Stimulated activated naive B cell treated with anti-CD40 and anti-IgM and Interleukin-4, amounts not matched to agents 10 μg/mL and 1 μg/mL and 100 μg/mL, for 72 hours (primary cell): ENCODE results near the gene SERPINI1.

Source experiments
- ATAC-seq, 2 donors: fragments of 150-1000 bp; cut with Tn5 transposase; replicated peaks; 2 replicates each; pipeline ENCODE4 v1.10.0; 2021; ENCODE audit warnings: moderate library complexity in 1 of 2
- DNase-seq: peaks from one replicate; pipeline ENCODE4 v3.0.0; 2021
- H3K27ac Mint-ChIP-seq: one replicate; pipeline ENCODE4 v1.8.0; 2022; ENCODE audit warnings: mild to moderate bottlenecking, mixed read lengths
- H3K27me3 Mint-ChIP-seq, 2 donors: one replicate each; pipeline ENCODE4 v1.8.0; 2022; ENCODE audit warnings: mixed read lengths in 2 of 2
- H3K36me3 Mint-ChIP-seq, 2 donors: one replicate each; pipeline ENCODE4 v1.8.0; 2022; ENCODE audit warnings: mixed read lengths in 2 of 2, mild to moderate bottlenecking in 1 of 2
- H3K4me1 Mint-ChIP-seq, 2 donors: one replicate each; pipeline ENCODE4 v1.8.0; 2022; ENCODE audit warnings: mixed read lengths in 2 of 2, mild to moderate bottlenecking in 1 of 2
- H3K4me3 Mint-ChIP-seq, 2 donors: one replicate each; pipeline ENCODE4 v1.8.0; 2022; ENCODE audit warnings: mild to moderate bottlenecking in 2 of 2, mixed read lengths in 2 of 2, moderate library complexity in 1 of 2
- H3K9me3 Mint-ChIP-seq, 2 donors: one replicate each; pipeline ENCODE4 v1.8.0; 2022; ENCODE audit warnings: mixed read lengths in 2 of 2, mild to moderate bottlenecking in 1 of 2

Gene SERPINI1

DNA sequence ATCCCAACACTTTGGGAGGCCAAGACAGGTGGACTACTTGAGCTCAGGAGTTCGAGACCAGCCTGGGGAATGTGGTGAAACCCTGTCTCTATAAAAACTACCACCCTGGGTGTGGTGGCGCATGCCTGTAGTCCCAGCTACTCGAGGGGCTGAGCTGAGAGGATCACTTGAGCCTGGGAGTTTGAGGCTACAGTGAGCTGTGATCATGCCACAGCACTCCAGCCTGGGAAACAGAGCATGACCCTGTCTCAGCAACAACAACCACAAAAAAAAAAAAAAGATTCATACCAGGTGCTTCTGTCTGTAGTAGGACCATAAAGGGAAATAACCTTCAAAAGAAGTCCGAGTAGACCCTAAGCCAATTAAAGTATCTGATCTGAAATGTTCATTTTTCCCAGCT lies 94.5 kb downstream of the SERPINI1 start:
- Mint-ChIP-seq H3K4me3 (peak overlapping the region in 1 of 2 donors; percentile 43), H3K9me3 (no peaks in the 10 kb centered on the region), H3K27me3 (no peaks in the 10 kb centered on the region), H3K27ac (peak overlapping the region; percentile 42), H3K4me1 (peaks cover 13 to 23% of the 10 kb centered on the region in 2 donors), H3K36me3 (no peaks in the 10 kb centered on the region)
- no peak for DNase-seq
- peak; percentile 90 to 91 for ATAC-seq

DNA sequence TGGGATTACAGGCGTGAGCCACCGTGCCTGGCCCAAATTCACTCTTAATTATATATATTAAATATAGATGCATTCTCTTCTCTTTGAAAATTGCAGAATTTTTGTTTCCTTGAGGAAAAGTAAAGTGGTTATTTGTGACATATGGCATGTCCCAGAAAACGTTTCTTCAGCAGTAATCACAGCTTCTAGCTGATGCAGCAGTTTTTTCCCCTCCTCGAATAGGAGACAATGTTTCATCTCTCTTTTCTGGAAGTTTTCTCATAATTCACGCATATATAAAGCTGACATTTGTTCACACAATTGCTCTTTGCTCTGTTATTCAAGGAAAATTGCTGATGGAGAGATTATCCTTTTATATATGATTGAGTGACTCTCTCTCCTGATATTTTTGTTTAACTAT lies 99.8 kb downstream of the SERPINI1 start:
- H3K4me3 Mint-ChIP-seq, result no peak overlapping the region
- H3K9me3 Mint-ChIP-seq, result no peaks in the 10 kb centered on the region
- ATAC-seq, result no peak
- no peak for DNase-seq
- H3K36me3 Mint-ChIP-seq, result no peaks in the 10 kb centered on the region
- no peaks in the 10 kb centered on the region for H3K27me3 Mint-ChIP-seq
- H3K27ac Mint-ChIP-seq, result no peak overlapping the region
- H3K4me1 Mint-ChIP-seq, result peaks cover 2 to 9% of the 10 kb centered on the region in 2 donors

DNA sequence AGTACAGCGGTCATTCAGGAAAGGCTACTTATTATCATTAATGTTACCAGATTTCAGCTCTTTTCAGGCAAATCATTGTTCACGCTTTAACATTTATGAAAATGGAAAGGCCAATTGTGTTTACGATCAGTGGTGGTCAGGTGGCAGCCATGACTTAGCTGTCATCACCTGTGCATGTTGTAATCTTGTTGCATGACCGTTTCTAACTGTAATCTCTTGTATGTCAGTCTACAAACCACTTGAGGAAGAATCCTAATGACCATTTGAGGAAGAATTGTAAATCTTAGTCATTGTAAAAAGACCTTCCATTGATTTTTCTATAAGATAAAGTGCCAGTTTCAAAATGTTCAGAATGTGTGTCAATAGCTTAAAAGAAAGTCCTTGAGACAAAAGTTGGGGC lies 100.4 kb downstream of the SERPINI1 start:
- no peak for ATAC-seq
- Mint-ChIP-seq H3K27me3 (no peaks in the 10 kb centered on the region), H3K36me3 (no peaks in the 10 kb centered on the region), H3K4me3 (no peak overlapping the region), H3K9me3 (no peaks in the 10 kb centered on the region), H3K4me1 (peaks cover 0 to 3% of the 10 kb centered on the region in 2 donors), H3K27ac (no peak overlapping the region)
- no peak for DNase-seq

DNA sequence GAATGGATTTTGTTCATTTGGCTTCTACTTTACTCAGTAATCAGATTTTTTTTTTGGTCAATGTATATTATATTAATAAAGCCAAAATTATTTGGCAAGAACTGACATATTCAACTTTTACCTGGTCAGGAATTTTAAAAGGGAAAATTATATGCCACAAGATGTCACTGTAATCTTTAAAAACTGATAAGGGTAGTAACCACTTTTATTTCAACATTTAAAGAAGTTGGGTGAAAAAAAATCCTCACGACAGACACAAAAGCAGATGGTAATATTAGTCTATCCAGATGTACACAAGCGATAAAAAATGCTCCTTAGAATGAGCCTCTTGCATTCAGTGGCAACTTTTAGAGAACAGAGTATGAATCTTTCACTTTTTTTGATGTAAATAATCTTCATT lies 101.9 kb downstream of the SERPINI1 start:
- Mint-ChIP-seq H3K27me3 (no peaks in the 10 kb centered on the region), H3K36me3 (no peaks in the 10 kb centered on the region), H3K9me3 (no peaks in the 10 kb centered on the region), H3K4me1 (peaks cover 2 to 8% of the 10 kb centered on the region in 2 donors), H3K27ac (no peak overlapping the region), H3K4me3 (no peak overlapping the region)
- DNase-seq (no peak), ATAC-seq (no peak)

DNA sequence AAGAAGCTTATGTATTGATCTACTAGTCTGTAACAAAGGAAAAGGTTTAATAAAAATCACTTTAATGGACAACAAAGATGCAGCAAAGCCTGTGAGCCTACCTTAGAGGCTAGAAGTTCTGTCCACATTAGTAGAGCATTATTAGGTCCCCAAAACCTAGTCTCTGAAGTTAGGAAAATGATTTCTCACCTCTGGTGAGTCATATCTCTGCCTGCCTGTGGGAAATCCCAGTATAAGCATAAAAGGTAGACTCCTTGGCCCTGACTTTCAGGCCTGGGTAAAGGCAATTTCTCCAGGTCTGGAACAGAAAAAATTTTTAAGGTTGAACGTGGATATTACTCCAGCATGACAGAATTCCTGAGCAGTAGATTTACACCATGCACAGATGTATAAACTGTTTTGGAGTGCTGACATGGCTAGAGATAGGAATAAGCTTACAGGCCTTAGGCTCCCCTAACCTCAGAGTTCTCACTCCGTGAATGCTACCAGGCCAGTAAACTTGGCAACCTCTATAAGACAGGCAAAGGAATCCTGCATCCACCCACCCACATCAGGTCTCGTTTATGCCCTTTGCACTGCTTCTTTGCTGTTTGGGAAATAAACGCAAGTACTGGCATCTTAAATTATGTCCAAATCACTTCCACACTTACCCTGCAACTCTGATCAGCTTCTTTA lies 104.1 kb downstream of the SERPINI1 start:
- Mint-ChIP-seq H3K36me3 (no peaks in the 10 kb centered on the region), H3K9me3 (no peaks in the 10 kb centered on the region), H3K4me3 (no peak overlapping the region), H3K27ac (no peak overlapping the region), H3K27me3 (no peaks in the 10 kb centered on the region), H3K4me1 (peaks cover 5 to 30% of the 10 kb centered on the region in 2 donors)
- ATAC-seq, result peak in 1 of 2 donors; percentile 43
- no peak for DNase-seq

DNA sequence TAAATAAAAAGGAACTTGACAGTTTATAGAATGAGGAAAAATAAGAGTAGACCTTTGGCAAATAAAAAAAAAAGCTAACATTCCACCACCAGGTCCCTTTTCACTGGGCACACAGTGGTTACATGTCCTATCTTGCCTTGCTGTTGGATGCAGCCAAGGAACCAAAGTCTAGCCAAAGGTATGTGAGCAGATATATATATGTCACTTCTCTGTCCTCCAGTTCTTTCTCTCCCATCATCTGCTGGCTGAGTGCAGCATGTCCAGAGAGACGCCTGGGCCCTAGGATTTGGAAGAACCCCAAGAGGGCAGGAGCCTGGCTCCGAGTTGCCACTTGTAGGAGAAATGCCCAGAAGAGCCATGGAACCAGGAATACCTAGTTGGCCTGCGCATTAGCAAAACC lies 104.7 kb downstream of the SERPINI1 start:
- peaks cover 5 to 30% of the 10 kb centered on the region in 2 donors for H3K4me1 Mint-ChIP-seq
- no peak for ATAC-seq
- H3K36me3 Mint-ChIP-seq, result no peaks in the 10 kb centered on the region
- H3K9me3 Mint-ChIP-seq, result no peaks in the 10 kb centered on the region
- no peaks in the 10 kb centered on the region for H3K27me3 Mint-ChIP-seq
- DNase-seq, result no peak
- H3K4me3 Mint-ChIP-seq, result no peak overlapping the region
- no peak overlapping the region for H3K27ac Mint-ChIP-seq

DNA sequence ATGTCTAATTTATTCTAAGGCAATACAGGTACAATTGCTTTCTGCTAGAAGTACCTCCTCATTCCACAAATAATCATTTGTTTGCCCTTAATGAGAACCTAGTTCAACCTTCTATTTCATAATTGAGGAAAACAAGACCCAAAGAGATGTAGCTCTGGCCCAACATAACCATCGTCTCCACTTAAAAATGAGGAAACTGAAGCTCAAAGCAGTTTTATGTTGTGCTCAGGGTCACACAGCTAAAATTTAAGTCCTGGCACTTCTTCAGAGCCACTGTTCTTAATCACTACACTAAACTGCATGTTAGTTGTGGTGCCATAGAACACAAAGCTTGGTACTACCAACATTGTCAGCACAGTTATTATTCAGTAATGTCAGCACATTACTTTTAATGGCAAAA lies 108.0 kb downstream of the SERPINI1 start:
- ATAC-seq (peak; percentile 36 to 45), DNase-seq (no peak)
- H3K27ac Mint-ChIP-seq, result no peak overlapping the region
- H3K4me1 Mint-ChIP-seq, result peaks cover 5 to 27% of the 10 kb centered on the region in 2 donors
- no peak overlapping the region for H3K4me3 Mint-ChIP-seq
- peaks cover 0 to 2% of the 10 kb centered on the region in 2 donors for H3K36me3 Mint-ChIP-seq
- no peaks in the 10 kb centered on the region for H3K9me3 Mint-ChIP-seq
- no peaks in the 10 kb centered on the region for H3K27me3 Mint-ChIP-seq

DNA sequence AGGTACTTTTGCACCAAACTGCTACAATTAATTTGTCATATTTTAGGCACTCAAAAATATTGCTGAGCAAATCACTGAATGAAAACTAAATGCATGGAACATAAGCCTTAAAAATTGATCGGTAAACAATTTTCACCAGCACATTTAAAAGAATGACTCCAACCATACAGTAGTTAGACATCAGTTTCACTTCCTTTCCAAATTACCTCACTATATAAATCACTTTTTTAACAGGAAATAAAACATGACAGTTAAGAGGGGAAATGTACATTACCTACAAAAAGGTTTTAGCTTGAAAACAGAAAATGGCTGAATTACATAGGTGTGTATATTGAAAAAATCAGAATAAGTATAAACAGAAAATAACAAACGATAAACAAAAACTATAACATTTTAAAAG lies 108.4 kb downstream of the SERPINI1 start:
- Mint-ChIP-seq H3K27me3 (no peaks in the 10 kb centered on the region), H3K9me3 (no peaks in the 10 kb centered on the region), H3K4me3 (peak overlapping the region in 1 of 2 donors; percentile 8), H3K4me1 (peaks cover 5 to 27% of the 10 kb centered on the region in 2 donors), H3K27ac (no peak overlapping the region), H3K36me3 (peaks cover 0 to 2% of the 10 kb centered on the region in 2 donors)
- ATAC-seq (peak; percentile 85 to 91), DNase-seq (no peak)

DNA sequence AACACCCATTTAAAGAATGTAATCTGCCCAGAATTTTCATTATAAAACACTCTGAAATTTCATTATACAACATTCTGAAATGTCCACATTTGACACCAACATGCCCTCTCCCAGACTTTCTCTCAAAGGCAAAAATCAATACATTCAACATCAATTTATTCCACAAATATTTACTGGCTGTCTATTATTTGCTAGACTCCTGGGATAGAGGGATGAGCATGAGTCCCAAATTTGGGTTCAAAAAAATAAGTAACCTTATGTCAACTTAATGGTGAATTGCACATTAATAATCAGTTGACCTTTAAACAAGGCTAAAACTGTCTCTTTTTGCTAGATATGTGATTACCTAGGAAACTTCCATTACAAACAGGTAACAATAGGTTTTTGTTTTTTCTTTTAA lies 109.0 kb downstream of the SERPINI1 start:
- Mint-ChIP-seq H3K27ac (no peak overlapping the region), H3K36me3 (peaks cover 0 to 2% of the 10 kb centered on the region in 2 donors), H3K9me3 (no peaks in the 10 kb centered on the region), H3K27me3 (no peaks in the 10 kb centered on the region), H3K4me1 (peaks cover 5 to 27% of the 10 kb centered on the region in 2 donors), H3K4me3 (no peak overlapping the region)
- ATAC-seq, result no peak
- DNase-seq, result no peak

DNA sequence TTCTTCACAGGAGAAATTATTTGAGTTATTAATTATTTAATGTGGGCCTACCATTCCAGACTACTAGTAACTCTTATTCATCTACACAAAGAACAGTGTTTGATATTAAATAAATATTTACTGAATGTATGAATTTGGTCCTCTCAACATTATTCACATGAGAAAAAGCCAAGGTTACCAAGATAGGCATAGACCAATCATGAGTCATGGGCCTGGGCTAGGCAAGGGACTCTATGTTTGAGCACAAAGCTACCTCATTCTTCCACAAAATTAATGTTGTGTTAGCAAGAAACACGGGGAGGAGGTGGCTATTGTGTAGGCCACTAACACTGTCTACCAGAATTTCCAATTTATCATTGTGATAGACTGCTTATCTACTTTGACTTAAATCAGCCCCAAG lies 115.7 kb downstream of the SERPINI1 start:
- ATAC-seq, result no peak
- Mint-ChIP-seq H3K4me1 (no peaks in the 10 kb centered on the region), H3K9me3 (no peaks in the 10 kb centered on the region), H3K27ac (no peak overlapping the region), H3K36me3 (peaks cover 0 to 2% of the 10 kb centered on the region in 2 donors), H3K27me3 (no peaks in the 10 kb centered on the region), H3K4me3 (no peak overlapping the region)
- no peak for DNase-seq

DNA sequence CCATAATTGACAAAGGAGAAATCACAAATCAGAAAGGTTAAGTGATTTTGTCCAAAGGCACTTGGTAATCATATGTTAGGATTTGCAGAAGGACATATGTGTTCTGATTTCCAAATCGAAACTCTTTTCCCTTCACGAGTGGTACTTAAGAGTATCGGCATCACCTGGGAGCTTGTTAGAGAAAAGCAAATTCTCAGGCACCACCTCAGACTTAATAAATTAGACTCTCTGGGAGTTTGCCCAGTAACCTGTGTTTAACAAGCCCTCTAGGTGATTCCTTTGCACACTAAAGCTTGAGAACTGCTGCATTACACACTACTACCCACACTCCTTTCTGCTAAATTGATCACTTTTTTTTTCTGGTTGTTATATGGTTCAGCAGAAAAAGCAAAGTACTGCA lies 116.2 kb downstream of the SERPINI1 start:
- ATAC-seq, result no peak
- Mint-ChIP-seq H3K27me3 (no peaks in the 10 kb centered on the region), H3K4me3 (no peak overlapping the region), H3K4me1 (no peaks in the 10 kb centered on the region), H3K9me3 (no peaks in the 10 kb centered on the region), H3K27ac (no peak overlapping the region), H3K36me3 (peaks cover 0 to 2% of the 10 kb centered on the region in 2 donors)
- no peak for DNase-seq

DNA sequence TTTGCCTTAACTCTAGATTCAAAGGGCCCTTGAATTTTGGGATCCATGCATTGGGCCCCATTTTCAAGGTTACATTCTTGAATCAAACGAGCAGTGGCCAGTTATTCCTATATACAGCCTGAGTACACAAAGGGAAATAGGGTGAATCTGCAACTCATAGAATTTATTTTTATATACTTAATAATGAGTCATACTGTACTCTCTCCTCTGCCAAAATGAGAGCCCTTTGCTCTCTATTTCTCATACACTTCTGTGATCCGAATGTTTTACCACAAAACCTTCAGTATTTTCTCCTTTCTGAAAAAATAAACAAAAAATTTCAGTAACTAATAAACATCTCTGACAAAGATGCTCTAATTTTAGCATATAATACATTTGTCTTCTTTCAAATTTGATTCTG lies 116.7 kb downstream of the SERPINI1 start:
- Mint-ChIP-seq H3K27ac (no peak overlapping the region), H3K27me3 (no peaks in the 10 kb centered on the region), H3K4me3 (no peak overlapping the region), H3K36me3 (peaks cover 0 to 2% of the 10 kb centered on the region in 2 donors), H3K4me1 (no peaks in the 10 kb centered on the region), H3K9me3 (no peaks in the 10 kb centered on the region)
- ATAC-seq (no peak), DNase-seq (no peak)

DNA sequence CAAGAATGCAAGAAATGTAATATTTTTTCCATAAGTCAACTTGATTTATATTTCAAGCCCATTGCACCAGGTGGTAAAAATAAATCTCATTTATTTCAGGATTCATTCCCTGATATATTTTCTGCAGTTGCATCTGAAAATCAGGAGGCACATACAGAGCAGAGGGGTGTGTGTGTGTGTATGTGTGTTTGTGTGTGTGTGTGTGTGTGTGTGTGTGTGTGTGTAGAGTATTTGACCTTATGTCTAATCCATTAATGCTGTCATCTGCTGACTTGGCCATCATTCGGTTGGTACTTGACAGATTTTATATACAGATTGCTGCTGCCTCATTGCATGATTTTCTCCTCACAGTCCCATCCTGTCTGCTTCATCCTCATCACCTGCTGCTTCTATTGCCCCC lies 118.5 kb downstream of the SERPINI1 start:
- Mint-ChIP-seq H3K9me3 (no peaks in the 10 kb centered on the region), H3K36me3 (no peaks in the 10 kb centered on the region), H3K4me3 (no peak overlapping the region), H3K27me3 (no peaks in the 10 kb centered on the region), H3K4me1 (no peaks in the 10 kb centered on the region), H3K27ac (no peak overlapping the region)
- ATAC-seq (no peak), DNase-seq (no peak)

DNA sequence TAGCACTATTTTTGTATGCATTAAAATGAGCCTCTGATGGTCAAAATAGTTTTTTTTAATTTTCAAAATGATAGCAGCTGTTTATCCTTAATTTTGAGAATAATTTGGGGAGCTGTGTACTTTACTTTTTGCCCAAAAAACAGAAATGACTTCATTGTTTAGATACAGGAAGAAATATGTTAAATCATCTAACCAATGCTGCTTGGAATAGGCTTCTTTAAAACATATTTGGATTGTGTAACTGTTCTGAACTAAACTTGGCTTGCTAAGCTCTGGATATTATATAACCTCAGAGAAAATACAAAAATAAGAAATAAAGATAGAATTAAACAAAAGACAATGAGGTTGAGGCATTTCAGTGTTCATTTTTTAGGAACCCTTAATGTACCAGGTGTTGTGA lies 119.3 kb downstream of the SERPINI1 start:
- peaks cover 2 to 4% of the 10 kb centered on the region in 2 donors for H3K4me1 Mint-ChIP-seq
- no peaks in the 10 kb centered on the region for H3K36me3 Mint-ChIP-seq
- no peaks in the 10 kb centered on the region for H3K27me3 Mint-ChIP-seq
- H3K9me3 Mint-ChIP-seq, result no peaks in the 10 kb centered on the region
- DNase-seq (no peak), ATAC-seq (no peak)
- H3K27ac Mint-ChIP-seq, result no peak overlapping the region
- no peak overlapping the region for H3K4me3 Mint-ChIP-seq

DNA sequence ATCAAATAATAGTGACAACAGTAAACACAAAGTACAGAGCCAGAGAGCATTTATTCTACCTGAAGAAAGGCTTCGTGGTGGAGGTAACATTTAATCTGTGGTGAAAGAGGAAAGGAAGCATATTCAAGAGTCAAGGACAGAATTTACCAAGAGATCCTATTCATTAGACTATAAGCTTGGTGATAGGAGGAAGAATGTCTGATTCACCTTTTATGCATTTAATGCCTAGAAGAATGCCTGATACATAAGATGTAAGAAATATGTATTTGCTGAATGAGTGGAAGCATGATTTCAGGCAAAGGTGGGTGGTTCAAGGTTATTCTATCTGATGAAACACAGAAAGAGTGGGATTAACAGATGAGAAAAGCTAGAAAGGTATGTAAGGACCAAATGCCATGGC lies 119.8 kb downstream of the SERPINI1 start:
- peaks cover 2 to 8% of the 10 kb centered on the region in 2 donors for H3K4me1 Mint-ChIP-seq
- ATAC-seq (no peak), DNase-seq (no peak)
- no peaks in the 10 kb centered on the region for H3K36me3 Mint-ChIP-seq
- H3K9me3 Mint-ChIP-seq, result no peaks in the 10 kb centered on the region
- H3K27me3 Mint-ChIP-seq, result no peaks in the 10 kb centered on the region
- no peak overlapping the region for H3K27ac Mint-ChIP-seq
- H3K4me3 Mint-ChIP-seq, result no peak overlapping the region
